Activated CD8-positive, alpha-beta T cell treated with anti-CD3 and anti-CD28 coated beads for 36 hours (primary cell): Measurements from ENCODE around the gene ANLN. TPM values are rescaled to one million over a fixed set of nuclear protein-coding genes. Genes with fewer than 3 reads are reported as not detected.
"Not testable (repeated sequence)": the region's sequence is repeated elsewhere in the genome, so short reads cannot be mapped to it uniquely, and the experiment has no call there.

Experiments used
- ATAC-seq: fragments of 200-7000 bp; cut with Tn5 transposase; one replicate; pipeline ENCODE4 v1.10.0; 2021; ENCODE audit warnings: mild to moderate bottlenecking, moderate library complexity
- CTCF ChIA-PET: fragments of 350-600 bp; sonication (Branson Sonifier 250); formaldehyde crosslinking; loops from one replicate; lab custom pipeline; 2021; ENCODE audit warnings: antibody characterized with exemption; lab: Charles Lee
- POLR2A ChIA-PET: fragments of 350-600 bp; sonication (Branson Sonifier 250); formaldehyde crosslinking; loops from one replicate; lab custom pipeline; 2021; ENCODE audit warnings: antibody characterized with exemption; lab: Charles Lee
- DNase-seq: peaks from one replicate; pipeline ENCODE4 v3.0.0-alpha.2; 2020
- H3K27ac Mint-ChIP-seq: one replicate; pipeline ENCODE4 v1.8.0; 2021; ENCODE audit warnings: mild to moderate bottlenecking, mixed read lengths
- H3K27me3 Mint-ChIP-seq: one replicate; pipeline ENCODE4 v1.8.0; 2021; ENCODE audit warnings: mixed read lengths
- H3K36me3 Mint-ChIP-seq: one replicate; pipeline ENCODE4 v1.8.0; 2021; ENCODE audit warnings: low read depth, mixed read lengths
- H3K4me1 Mint-ChIP-seq: one replicate; pipeline ENCODE4 v1.8.0; 2021; ENCODE audit warnings: low read depth, mixed read lengths
- H3K4me3 Mint-ChIP-seq: one replicate; pipeline ENCODE4 v1.8.0; 2021; ENCODE audit warnings: mild to moderate bottlenecking, moderate library complexity, mixed read lengths
- H3K9me3 Mint-ChIP-seq: one replicate; pipeline ENCODE4 v1.8.0; 2021; ENCODE audit warnings: mixed read lengths
- CTCF ChIP-seq: fragments of 200-600 bp; IDR thresholded peaks from one replicate; pipeline ENCODE4 v1.8.0; 2022; ENCODE audit warnings: antibody characterized with exemption, mild to moderate bottlenecking
- intact Hi-C: fragments of 100-400 bp; cut with micrococcal nuclease; formaldehyde crosslinking; loops from one replicate; pipeline ENCODE4 v1.10.0; 2022
- total RNA-seq, 2 experiments: library from RNA; stranded (reverse); gene quantifications; one replicate each; pipeline ENCODE4 v1.2.3, GENCODE V29; 2021

Gene ANLN
- total RNA-seq, 2 experiments from 2014 or later: 38.1 to 45.0 TPM

- ATAC-seq: no peak
- ChIA-PET POLR2A (no interaction called here), CTCF (interaction anchor here (0.7 to 7.8 kb wide), 4 partner anchors 19 to 709 kb away, joined by 4 to 93 read pairs (median 40); no protein-coding TSS in a partner anchor)
- Mint-ChIP-seq H3K27me3 (no peaks in the 10 kb centered on the region), H3K36me3 (no peaks in the 10 kb centered on the region), H3K9me3 (no peaks in the 10 kb centered on the region), H3K27ac (no peak overlapping the region), H3K4me1 (no peaks in the 10 kb centered on the region), H3K4me3 (no peak overlapping the region)
- no peak for TF ChIP-seq CTCF
- no peak for DNase-seq
- intact Hi-C loops: no loop called here
Observed at GRCh38 chr7:36491317-36491716, 101.7 kb downstream of the ANLN start.

DNA sequence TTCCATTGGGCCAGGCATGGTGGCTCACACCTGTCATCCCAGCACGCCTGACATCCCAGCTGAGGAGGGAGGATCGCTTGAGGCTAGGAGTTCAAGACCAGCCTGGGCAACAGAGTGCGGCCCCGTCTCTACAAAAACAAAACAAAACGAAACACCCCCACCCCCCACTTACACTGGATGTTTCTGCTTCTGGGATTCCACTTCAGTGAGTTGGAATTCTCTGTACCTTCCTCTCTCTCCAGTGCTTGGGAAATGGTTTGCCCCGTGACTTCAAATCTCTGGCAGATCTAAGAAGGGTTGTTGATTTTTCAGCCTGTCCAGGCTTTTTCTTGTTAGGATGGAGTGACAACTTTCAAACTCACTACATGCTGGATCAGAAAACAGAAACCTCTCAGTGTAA lies 106.9 kb downstream of the ANLN start:
- no peak for TF ChIP-seq CTCF
- Mint-ChIP-seq H3K27me3 (no peaks in the 10 kb centered on the region), H3K4me1 (peaks cover 4% of the 10 kb centered on the region), H3K36me3 (no peaks in the 10 kb centered on the region), H3K27ac (no peak overlapping the region), H3K9me3 (no peaks in the 10 kb centered on the region), H3K4me3 (no peak overlapping the region)
- CTCF ChIA-PET: interaction anchor here (1.0 kb wide), 1 partner anchor 686 kb away, joined by 3 read pairs; no protein-coding TSS in a partner anchor
- ATAC-seq (no peak), DNase-seq (no peak)
- POLR2A ChIA-PET: no interaction called here
- intact Hi-C loops: no loop called here

DNA sequence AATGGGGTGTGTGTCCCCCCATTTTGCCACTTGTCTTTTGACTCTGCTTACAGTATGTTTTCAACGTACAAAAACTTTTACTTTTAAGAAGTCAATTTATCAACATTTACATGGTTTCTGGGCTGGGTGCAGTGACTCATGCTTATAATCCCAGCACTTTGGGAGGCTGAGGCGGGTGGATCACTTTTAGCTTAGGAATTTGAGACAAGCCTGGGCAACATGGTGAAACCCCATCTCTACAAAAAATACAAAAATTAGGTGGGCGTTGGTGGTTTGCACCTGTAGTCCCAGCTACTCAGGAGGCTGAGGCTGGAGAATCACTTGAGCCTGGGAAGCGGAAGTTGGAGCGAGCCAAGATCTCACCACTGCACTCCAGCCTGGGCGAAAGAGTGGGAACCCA lies 107.5 kb downstream of the ANLN start:
- H3K4me1 Mint-ChIP-seq, ATAC-seq, H3K27me3 Mint-ChIP-seq, intact Hi-C loops, H3K27ac Mint-ChIP-seq, H3K9me3 Mint-ChIP-seq, DNase-seq, POLR2A ChIA-PET, H3K36me3 Mint-ChIP-seq, H3K4me3 Mint-ChIP-seq: not testable (repeated sequence)
- CTCF ChIA-PET: interaction anchor here (1.0 to 2.4 kb wide), 2 partner anchors 9 to 685 kb away, joined by 3 to 9 read pairs; no protein-coding TSS in a partner anchor

- Mint-ChIP-seq H3K27ac (no peak overlapping the region), H3K27me3 (no peaks in the 10 kb centered on the region), H3K9me3 (no peaks in the 10 kb centered on the region), H3K4me1 (peaks cover 4% of the 10 kb centered on the region), H3K36me3 (no peaks in the 10 kb centered on the region), H3K4me3 (no peak overlapping the region)
- ChIA-PET POLR2A (no interaction called here), CTCF (interaction anchor here (2.4 kb wide), 1 partner anchor 9 kb away, joined by 9 read pairs; no protein-coding TSS in a partner anchor)
- DNase-seq (no peak), ATAC-seq (no peak)
- intact Hi-C loops: no loop called here
- no peak for TF ChIP-seq CTCF
Observed at GRCh38 chr7:36497775-36498174, 108.1 kb downstream of the ANLN start.

Other genes with a start within 250 kb of the ANLN start
- gene EEPD1, start 236.6 kb upstream of the ANLN start, total RNA-seq: under 1 TPM; 0.76 to 0.90 TPM